SW480 (cell line): Measurements from ENCODE around the gene DGKH.
A peak's percentile ranks its signal among the peaks of the same experiment; 100 is the strongest.
"Not testable (repeated sequence)": the region's sequence is repeated elsewhere in the genome, so short reads cannot be mapped to it uniquely, and the experiment has no call there.

Experiments
- DNase-seq: peaks from one replicate; pipeline ENCODE4 v3.0.0-alpha.2; 2016; ENCODE audit warnings: low spot score

DGKH gene

DNA sequence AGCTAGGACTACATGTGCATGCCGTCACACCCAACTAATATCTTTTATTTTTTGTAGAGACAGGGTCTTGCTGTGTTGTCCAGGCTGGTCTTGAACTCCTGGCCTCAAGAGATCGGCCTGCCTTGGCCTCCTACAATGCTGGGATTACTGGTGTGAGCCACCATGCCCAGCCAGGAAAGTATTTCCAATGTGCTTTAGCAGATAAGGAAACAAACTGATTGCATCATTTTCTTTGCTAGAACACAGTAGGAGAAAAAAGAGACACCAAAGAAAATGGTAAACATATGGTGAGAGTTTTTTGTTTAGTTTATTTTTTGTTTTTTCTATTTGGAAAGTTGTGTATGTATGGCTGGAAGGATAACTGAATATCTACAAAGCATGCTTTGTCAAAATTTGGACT lies 176.6 kb downstream of the DGKH start:
- no peak for DNase-seq

DNA sequence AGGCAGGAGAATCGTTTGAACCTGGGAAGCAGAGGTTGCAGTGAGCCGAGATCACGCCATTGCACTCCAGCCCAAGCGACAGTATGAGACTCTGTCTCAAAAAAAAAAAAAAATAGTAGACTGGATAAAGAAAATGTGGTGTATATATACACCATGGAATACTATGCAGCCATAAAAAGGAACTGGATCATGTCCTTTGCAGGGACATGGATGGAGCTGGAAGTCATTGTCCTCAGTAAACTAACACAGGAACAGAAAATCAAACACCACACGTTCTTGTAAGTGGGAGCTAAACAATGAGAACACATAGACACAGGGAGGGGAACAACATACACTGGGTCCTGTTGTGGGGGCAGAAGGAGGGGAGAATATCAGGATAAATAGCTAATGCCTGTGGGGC lies 178.3 kb downstream of the DGKH start:
- not testable (repeated sequence) for DNase-seq

GRCh38 chr13:42228527-42228926 lies 180.1 kb downstream of the DGKH start:
- DNase-seq = no peak

DNA sequence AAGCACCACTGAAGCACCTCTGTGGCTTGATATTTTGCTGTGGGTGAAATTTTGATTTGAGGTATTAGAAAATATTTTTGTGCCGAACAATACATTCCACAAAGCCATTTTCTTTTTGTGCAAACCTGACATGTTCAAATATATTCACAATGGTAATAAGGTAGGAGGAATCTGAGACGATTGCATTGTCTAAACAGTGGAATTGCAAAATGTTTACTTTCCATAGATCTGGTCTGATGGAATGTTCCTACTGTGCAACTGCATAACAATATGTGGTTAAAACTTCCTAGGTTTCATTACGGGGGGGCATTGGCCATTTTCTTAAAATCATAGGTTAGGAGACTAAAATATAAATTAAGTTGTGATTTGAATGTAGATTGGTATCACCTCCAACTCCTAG lies 180.8 kb downstream of the DGKH start:
- no peak for DNase-seq

- DNase-seq = no peak
Observed at GRCh38 chr13:42232671-42233070, 184.2 kb downstream of the DGKH start.

DNA sequence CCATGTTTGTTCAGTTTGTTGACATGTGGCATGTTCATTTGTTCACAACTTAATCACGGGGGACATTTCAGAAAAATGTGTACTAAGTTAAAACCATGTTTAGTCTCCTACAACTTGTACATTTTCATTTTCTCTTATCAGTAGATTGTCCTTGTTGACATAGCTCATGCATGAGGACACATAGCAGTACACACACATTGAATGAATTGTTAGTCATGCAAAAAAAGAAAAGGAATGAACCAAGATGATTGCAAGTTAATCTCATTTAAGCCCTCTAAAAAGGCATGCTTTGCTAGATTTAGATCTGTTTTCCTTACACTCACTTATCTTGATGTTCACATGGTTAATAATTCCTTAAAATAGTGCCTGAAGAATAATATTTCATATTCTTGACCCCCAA lies 185.3 kb downstream of the DGKH start:
- DNase-seq = no peak

DNA sequence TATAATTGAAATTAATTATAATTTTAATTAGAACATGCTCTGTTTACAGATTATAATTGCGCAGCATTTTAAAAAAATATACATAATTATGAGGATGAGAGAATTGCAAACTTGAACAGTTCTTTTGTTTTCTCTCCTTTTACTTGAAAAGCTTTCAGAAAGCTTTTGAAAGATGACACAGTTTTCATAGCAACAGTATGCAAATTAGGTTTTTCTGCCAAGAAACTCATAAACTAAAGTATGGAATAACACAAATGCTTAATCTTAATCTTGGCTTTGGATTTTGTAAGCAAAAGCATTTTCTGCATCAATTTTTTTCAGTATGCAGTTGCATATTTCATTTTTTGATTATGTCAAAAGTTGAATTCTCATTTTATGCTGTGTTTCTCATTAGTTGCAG lies 190.7 kb downstream of the DGKH start:
- DNase-seq = no peak

- DNase-seq = no peak
Observed at GRCh38 chr13:42239644-42240043, 191.2 kb downstream of the DGKH start.

DNA sequence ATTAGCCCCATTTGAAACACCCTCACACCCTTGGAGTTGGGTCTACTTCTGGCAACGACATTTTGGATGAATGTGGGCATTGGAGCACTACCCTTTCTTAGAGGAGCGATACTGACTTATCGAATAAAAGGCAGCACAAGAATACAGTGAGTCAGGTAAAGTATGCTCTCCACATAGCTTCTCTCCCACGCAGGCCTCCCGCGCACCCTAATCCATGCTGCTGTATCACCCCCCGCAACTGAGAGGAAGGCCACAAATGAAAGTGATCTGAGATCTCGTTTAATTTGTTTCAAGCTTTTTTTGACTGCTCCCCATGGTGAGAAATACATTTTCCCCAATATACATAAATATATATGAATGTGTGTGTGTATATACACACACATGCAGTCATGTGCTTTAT lies 198.1 kb downstream of the DGKH start:
- no peak for DNase-seq

DNA sequence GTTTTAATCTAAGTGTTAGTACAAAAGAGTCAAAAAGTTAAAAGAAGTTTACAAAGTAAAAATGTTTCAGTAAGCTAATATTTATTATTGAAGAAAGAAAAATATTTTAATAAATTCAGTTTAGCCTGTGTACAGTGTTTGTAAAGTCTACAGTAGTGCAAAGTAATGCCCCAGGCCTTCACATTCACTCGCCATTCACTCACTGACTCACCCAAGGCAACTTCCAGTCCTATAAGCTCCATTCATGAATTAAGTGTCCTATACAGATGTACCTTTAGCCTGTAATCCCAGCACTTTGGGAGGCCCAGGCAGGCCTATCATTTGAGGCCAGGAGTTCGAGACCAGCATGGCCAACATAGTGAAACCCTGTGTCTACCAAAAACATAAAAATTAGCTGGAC lies 199.4 kb downstream of the DGKH start:
- no peak for DNase-seq

- no peak for DNase-seq
Observed at GRCh38 chr13:42255886-42256285, 207.4 kb downstream of the DGKH start.

- DNase-seq = no peak
Observed at GRCh38 chr13:42258747-42259146, 210.3 kb downstream of the DGKH start.

DNA sequence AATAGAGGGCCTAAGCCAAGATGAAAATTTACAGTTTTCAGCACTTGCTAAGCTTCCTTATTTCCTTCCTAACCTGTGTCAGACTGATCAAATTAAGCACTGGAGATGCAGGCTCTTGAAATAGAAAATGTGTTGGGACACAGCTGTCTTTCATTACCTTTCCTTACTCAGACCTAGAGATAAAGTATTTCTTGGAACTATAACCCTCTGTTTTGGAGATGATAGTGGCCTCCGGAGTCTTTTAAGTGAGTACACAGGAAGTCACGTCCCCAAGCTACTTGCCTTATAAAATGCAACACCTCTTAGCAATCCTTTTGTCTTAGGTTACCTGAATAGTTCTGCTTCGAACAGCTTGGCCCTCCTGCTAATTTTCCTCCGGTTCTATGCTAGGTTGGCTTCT lies 211.1 kb downstream of the DGKH start:
- no peak for DNase-seq

- no peak for DNase-seq
Observed at GRCh38 chr13:42260903-42261654, 212.6 kb downstream of the DGKH start.

- no peak for DNase-seq
Observed at GRCh38 chr13:42266473-42266872, 218.0 kb downstream of the DGKH start.

DNA sequence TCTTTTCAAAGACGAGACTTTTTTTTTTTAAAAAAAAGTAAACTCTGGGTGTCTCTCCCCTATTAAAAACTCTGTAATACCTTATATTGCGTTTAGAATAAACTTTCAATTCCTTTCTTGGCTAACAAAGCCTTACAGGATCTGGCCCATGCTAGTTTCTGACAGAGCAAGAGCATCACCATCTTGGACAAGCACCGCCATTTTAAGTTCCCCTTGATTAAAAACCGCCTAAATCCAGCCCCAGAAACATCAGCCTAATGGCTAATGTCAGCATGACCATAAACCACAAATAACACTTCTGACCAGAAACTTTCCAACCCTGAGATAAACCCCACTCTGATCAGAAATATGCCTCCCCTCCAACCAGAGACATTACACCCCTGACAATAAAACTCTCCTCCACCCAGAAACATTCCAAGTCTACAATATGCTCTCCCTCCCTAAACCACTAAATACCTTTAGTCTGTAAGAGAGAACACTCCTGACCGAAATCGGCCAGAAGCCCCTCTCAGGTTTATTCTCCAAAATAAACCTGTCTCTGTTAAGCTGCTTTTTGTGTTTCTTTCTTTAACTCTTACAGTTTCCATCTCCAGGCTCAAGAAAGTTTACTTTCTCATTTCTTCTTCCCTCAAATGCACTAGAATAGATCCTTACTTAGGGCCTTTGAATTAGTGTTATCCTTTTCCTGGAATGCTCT lies 221.9 kb downstream of the DGKH start:
- DNase-seq = no peak

DNA sequence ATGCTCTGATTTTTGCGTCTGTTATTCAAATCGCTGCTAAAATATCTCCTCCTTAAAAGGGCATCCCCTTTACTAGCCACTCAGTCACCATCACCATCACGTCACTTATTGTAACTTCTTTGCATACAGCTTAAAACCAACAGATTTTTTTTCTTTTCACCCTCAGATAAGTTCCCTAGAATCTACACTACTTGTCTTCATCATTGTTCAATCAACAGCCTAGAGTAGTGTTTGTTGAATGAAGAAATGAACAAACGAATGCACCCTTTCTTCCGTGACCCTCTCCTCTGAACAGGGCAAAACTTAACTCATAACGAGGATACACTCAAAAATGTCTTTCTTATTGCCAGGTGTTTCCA lies 222.4 kb downstream of the DGKH start:
- DNase-seq = no peak

GRCh38 chr13:42271337-42272114 lies 223.1 kb downstream of the DGKH start:
- DNase-seq = peak; percentile 98

GRCh38 chr13:42272115-42272803 lies 223.8 kb downstream of the DGKH start, which contains the start of gene AKAP11:
AKAP11 (plus strand) TSS chr13:42272152; CDS start chr13:42286349, 14,197 bp downstream.
- peak; percentile 60 for DNase-seq

DNA sequence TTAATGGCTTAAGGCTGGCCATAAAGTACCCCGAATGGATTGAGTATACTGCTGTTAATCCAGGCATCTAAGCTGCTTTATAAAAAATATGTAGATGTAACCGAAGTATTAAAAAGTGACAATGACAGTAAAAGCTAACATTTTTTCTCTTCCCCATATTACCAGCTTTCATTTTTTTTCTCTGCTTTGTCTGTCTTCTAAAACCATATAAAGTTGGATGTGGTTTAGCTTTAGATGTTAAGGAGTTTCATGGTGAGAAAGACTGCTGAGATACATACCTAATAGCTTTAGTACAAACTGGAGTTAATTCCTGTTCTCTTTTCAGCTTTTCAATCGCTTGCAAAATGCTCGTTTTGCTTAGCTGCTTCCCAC lies 224.3 kb downstream of the DGKH start:
- no peak for DNase-seq

- no peak for DNase-seq
Observed at GRCh38 chr13:42274386-42275097, 226.1 kb downstream of the DGKH start.

GRCh38 chr13:42275098-42275471 lies 226.6 kb downstream of the DGKH start:
- no peak for DNase-seq
